ENCODE results near the gene SYDE2. TPM values are rescaled to one million over a fixed set of nuclear protein-coding genes. Genes with fewer than 3 reads are reported as not detected.

SYDE2 gene
- total RNA-seq, 1 donor from 2014 or later: 41.7 TPM

GRCh38 chr1:85208488-85208887 lies 7.7 kb upstream of the SYDE2 start:
- no peak for DNase-seq (ENCODE audit: low spot score in 2 of 2, unreplicated experiment in 2 of 2)
- peaks cover 34% of the 10 kb centered on the region for H3K4me1 Mint-ChIP-seq
- H3K36me3 Mint-ChIP-seq: no peaks in the 10 kb centered on the region
- H3K27ac Mint-ChIP-seq: no peak overlapping the region
- H3K9me3 Mint-ChIP-seq: no peaks in the 10 kb centered on the region
- TF ChIP-seq CTCF (IDR thresholded peaks at IDR 0.05; ENCODE audit: unreplicated experiment): no peak
- H3K4me3 Mint-ChIP-seq: no peak overlapping the region
- H3K27me3 Mint-ChIP-seq (ENCODE audit: low read depth): no peaks in the 10 kb centered on the region

DNA sequence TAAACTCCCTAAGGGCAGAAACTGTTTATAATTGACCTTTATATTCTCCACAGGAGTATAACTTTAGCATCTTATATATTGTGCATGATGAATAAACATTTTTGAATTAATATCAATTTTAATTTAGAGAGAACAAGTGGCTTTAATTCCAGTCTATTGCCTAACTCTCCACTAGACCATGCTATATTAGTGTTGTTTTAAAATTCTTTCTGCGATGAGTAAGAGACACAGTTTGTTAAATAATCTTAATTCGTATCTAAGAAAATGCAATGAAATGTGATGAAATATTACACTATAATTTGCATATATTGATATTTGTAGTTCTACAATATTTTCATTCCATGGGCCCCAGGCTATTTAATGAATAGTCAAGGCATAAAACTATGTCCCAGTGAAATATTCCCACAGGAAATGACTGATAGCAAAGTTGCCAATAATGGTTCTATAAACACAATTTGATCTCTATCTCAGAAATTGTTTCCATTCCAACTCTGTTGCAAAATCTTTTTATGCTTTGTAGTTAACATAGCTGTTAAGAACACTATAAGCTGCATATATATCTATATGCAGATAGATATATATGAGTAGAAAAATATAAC lies 2.9 kb upstream of the SYDE2 start:
- Mint-ChIP-seq H3K36me3 (no peaks in the 10 kb centered on the region), H3K4me1 (peaks cover 44% of the 10 kb centered on the region), H3K4me3 (no peak overlapping the region), H3K9me3 (no peaks in the 10 kb centered on the region), H3K27me3 (ENCODE audit: low read depth) (no peaks in the 10 kb centered on the region), H3K27ac (peak overlapping the region; percentile 99)
- no peak for TF ChIP-seq CTCF (IDR thresholded peaks at IDR 0.05; ENCODE audit: unreplicated experiment)
- no peak for DNase-seq (ENCODE audit: low spot score in 2 of 2, unreplicated experiment in 2 of 2)

- DNase-seq (ENCODE audit: low spot score in 2 of 2, unreplicated experiment in 2 of 2): no peak
- no peaks in the 10 kb centered on the region for H3K27me3 Mint-ChIP-seq (ENCODE audit: low read depth)
- no peak for TF ChIP-seq CTCF (IDR thresholded peaks at IDR 0.05; ENCODE audit: unreplicated experiment)
- H3K4me1 Mint-ChIP-seq: peaks cover 49% of the 10 kb centered on the region
- peaks cover 1% of the 10 kb centered on the region for H3K36me3 Mint-ChIP-seq
- peak overlapping the region; percentile 99 for H3K27ac Mint-ChIP-seq
- no peaks in the 10 kb centered on the region for H3K9me3 Mint-ChIP-seq
- H3K4me3 Mint-ChIP-seq: peak overlapping the region; percentile 89
These were observed 2.0 kb upstream of the SYDE2 start for GRCh38 chr1:85202864-85203255.

GRCh38 chr1:85202092-85202863 lies 1.5 kb upstream of the SYDE2 start:
- Mint-ChIP-seq H3K27ac (peak overlapping the region; percentile 99), H3K4me3 (peak overlapping the region; percentile 89)

DNA sequence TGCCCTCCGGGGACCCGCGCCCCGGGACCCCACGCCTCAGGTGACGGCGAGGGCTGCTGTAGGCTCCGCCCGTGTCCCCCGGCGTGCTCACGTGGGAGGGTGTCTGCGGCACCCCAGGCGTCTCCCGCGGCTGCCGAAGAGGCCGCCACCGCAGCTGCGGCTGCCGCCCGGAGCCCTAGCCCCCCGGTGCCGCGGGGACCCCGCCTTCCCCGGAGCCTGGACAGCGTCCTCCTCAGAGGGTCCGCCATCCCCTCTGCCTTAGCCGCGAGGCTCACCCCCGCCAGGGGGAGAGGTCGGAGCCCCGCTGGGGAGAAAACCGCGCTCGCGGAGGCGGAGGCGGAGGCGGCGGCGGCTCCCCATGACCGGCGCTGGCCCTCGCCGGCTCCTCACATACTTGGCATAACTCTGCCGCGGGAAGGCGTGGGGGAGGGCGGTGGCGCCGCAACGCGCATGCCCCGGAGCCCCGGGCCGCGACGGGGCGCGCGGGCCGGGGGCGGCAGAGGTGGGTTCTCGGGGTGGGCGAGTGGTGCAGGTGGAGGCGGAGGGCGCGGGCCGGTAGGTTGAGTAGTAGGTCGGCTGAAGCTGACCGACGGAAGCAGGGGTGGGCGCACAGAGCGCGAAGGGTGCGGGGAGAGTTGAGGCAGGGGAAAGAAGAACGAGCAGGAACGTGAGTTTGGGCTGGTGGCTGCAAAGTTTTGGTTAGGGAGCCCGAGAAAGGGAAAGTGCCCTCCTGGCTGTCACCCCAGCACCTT lies 700 bp upstream of the SYDE2 start:
- DNase-seq (ENCODE audit: low spot score in 2 of 2, unreplicated experiment in 2 of 2): peak; percentile 81 to 93
- no peak for TF ChIP-seq CTCF (IDR thresholded peaks at IDR 0.05; ENCODE audit: unreplicated experiment)
- Mint-ChIP-seq H3K9me3 (no peaks in the 10 kb centered on the region), H3K4me3 (peak overlapping the region; percentile 89), H3K36me3 (peaks cover 2% of the 10 kb centered on the region), H3K27ac (peak overlapping the region; percentile 99), H3K4me1 (peaks cover 50% of the 10 kb centered on the region), H3K27me3 (ENCODE audit: low read depth) (no peaks in the 10 kb centered on the region)

More at GRCh38 chr1:85202092-85202863, 1.5 kb upstream of the SYDE2 start:
- Mint-ChIP-seq H3K27me3 (ENCODE audit: low read depth) (no peaks in the 10 kb centered on the region), H3K9me3 (no peaks in the 10 kb centered on the region), H3K4me1 (peaks cover 52% of the 10 kb centered on the region), H3K36me3 (peaks cover 2% of the 10 kb centered on the region)
- TF ChIP-seq CTCF (IDR thresholded peaks at IDR 0.05; ENCODE audit: unreplicated experiment): no peak
- no peak for DNase-seq (ENCODE audit: low spot score in 2 of 2, unreplicated experiment in 2 of 2)

Data from mesothelial cell of epicardium (in vitro differentiated cells).